Esophagus squamous epithelium (tissue), 4 donors: ENCODE measurements around the gene KLK5.

Experiments used
- CTCF ChIP-seq, 6 experiments: fragments of 450-650 bp in 4 of 6; fragments of 200-600 bp in 2 of 6; sonication (generic) in 2 of 6; IDR thresholded peaks; one replicate each; pipeline ENCODE4 v1.5.1; 2016 to 2019; ENCODE audit warnings: antibody characterized with exemption in 6 of 6, mild to moderate bottlenecking in 4 of 6, moderate library complexity in 4 of 6
- POLR2A ChIP-seq, 4 donors: fragments of 450-650 bp; IDR thresholded peaks; one replicate each; pipeline ENCODE4 v1.6.1; 2017; ENCODE audit warnings: antibody characterized with exemption in 4 of 4, mild to moderate bottlenecking in 4 of 4, moderate library complexity in 3 of 4

DNA sequence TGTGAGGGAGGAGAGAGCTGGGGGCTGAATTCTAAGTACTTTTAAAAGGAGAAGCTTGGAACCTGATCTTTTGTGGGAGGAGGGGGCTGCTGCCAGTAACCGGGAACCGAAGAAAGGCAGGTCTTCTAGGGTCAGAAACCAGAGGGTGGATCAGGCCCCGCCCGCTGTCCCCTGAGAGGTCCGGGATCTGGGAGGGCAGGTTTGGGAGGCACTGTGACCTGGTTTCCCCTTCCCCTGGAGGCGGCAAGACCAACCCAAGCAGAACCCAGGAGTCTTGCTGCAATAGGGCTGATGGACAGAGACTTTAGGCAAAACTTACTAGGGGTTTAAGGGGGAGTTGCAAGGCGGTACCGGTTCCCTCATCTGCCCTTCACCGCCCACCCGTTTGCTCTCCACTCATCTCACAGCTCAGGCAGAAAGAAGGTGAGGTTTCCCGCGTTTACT, 49.3 kb upstream of the KLK5 start:
- no peak for TF ChIP-seq CTCF (IDR thresholded peaks at IDR 0.05)
- TF ChIP-seq POLR2A (IDR thresholded peaks at IDR 0.05): no peak
